OCI-M2 (cell line): ENCODE results near the gene IGFBP6.
A peak's percentile ranks its signal among the peaks of the same experiment; 100 is the strongest.
"Not testable (repeated sequence)": the region's sequence is repeated elsewhere in the genome, so short reads cannot be mapped to it uniquely, and the experiment has no call there.

Source experiments
- DNase-seq: peaks from one replicate; lab custom pipeline; 2025; ENCODE audit not compliant: unreplicated experiment; lab: John Stamatoyannopoulos, UW

IGFBP6 gene

DNA sequence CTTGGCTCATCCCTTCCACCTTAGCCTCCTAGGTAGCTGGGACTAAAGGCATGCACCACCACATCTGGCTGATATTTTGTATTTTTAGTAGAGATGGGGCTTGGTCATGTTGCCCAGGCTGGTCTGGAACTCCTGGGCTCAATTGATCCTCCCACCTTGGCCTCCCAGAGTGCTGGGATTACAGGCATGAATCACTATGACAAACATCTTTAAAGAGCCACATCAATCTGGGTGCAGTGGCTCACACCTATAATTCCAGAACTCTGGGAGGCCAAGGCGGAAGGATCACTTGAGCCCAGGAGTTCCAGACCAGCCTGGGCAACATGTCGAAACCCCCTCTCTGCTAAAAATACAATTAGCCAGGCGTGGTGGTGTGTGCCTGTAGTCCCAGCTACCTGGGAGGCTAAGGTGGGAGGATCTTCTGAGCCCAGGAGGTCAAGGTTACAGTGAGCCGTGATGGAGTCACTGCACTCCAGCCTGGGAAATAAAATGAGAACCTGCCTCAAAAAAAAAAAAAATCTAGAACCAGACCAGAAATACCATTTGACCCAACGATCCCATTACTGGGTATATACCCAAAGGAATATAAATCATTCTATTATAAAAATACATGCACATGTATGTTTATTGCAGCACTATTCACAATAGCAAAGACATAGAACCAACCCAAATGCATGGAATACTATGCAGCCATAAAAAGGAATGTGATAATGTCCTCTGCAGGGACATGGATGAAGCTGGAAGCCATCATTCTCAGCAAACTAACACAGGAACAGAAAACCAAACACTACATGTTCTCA, 2.5 kb upstream of the IGFBP6 start:
- not testable (repeated sequence) for DNase-seq

DNA sequence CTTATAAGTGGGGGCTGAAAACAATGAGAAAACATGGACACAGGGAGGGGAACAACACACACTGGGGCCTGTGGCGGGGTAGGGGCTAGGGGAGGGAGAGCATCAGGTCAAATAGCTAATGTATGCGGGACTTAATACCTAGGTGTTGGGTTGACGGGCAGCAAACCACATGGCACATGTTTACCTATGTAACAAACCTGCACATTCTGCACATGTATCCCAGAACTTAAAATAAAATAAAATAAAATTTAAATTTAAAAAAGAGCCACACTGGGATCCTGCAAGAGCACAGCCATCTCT, 1.9 kb upstream of the IGFBP6 start:
- DNase-seq: not testable (repeated sequence)

DNA sequence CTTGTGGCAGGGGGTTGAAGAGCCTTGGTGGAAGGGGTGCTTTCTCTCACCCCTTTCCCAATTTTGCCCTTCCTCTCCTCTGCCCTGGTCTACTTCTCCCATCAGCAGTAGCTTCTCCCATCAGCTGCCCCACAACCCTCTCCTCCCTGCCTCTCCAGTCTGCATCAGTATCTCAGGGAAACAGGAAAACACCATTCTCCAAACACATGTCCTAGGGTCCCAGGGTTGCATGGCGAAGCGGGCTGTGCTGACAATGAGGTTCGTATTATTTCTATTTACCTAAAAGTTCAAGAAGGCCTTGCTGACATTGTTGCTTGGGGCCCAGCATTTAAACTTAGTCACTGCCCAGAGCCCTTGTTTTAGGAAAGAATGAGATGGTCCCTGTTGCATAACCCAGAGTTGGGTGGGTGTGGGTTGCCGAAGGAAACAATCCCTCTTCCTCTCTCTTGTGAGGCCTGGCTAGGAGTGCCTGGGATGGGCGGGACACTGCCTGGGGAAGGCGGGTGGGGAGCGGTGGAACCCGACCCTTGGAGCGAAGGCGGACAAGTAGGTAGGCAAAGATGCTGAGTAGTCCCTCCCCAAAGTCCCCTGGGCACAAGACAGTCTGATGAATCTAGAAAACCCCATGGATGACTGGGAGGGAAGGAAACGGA, 1.3 kb upstream of the IGFBP6 start:
- no peak for DNase-seq

DNA sequence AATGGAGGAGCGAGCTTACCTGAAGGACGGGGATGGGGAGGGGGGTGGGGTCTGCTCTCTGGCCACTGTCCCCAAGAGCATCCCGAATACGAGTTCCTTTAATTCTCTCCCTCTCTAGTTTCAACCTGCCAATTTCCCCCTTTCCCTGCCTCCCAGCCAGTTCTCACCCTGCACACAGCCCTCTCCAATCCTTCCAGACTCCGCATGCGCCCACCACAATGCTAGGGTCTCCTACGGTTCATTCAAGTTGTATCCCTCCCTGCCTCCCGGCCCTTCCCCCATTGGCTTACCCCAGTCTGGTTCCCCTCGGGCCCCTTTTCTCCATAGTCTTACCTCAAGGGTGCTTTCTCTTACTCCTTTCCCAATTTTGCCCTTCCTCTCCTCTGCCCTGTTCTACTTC, 708 bp upstream of the IGFBP6 start:
- no peak for DNase-seq

DNA sequence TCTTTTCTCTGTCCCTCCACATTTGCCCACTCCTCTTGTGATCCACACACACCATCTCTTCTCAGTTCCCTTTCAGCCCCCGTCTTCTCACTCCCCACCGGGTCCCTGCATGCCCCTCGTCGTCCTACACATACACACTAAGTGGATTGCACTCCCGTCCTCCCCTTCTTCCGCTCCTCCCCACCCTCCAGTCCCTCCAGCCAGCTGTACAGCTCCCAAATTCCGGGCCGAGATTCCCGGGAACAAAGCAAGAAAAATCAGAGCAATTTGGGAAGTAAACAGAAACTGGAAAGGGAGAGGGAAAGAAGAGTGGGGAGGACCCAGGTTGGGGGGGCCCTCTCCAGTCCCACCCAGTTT, 282 bp upstream of the IGFBP6 start:
- DNase-seq: no peak

DNA sequence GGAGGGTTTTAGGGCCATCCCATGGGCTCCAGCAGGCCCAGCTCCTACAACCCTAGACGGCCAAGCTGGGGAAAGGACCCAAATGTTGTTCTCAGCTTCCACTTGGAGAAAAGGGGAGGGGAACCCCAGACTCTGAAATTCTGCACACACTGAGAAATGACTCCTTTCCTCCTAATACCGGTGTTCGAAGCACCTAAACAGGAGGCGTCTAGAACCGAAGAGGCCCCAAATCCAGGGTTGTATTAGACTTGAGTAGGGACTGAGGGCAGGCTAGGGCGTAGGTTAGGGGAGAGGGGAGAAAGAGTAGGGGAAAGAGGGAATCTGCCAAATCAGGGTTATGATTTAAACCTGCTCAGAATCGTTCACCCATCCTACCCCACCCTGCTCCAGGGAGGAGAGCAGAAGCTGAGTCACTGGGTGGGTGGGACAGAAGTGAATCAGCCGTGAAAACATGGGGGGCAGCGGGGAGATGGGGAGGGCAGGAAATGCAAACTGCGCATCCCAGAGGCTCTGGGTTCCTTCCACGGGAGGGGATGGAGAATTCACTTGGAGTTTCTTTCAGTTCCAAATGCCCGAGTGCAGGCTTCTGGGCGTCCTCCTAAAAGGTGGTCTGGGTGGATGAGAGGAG, 1.0 kb downstream of the IGFBP6 start:
- no peak for DNase-seq

DNA sequence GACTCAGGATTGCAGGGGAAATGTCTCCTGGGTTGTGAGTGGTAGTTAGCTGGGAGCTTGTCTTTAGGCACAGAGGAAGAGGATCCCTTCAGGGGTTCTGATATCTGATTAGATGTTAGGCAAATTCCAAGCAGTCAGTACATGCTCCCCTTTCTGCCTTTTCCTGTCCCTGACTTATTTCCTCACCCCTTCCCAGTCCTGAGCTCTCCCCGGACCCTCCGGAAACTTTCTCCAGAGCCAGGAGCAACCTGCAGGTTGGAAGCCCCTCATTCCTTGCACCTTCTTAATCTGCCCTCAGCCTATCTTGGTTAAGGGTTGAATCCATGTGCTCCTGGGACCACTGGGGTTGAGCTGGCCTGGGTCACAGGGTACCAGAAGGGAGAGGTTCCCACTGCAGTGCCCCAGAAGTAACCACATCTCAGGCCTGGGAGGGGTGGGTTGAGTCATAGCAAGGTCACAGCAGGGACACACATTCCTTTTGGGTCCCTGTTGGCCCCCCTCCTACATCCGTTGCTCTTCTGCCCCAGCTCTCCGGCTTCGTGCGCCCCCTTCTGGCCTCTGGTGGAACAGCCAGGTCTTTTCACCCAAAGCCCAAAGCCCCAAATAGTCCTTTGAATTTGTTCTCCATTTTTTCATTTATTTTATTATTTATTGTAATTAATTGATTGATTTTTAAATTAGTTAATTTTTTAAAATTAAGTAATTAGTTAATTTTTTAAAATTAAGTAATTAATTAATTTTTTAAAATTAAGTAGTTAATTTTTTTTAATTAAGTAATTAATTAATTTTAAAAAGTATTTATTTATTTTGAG, 1.8 kb downstream of the IGFBP6 start:
- DNase-seq: peak; percentile 18

DNA sequence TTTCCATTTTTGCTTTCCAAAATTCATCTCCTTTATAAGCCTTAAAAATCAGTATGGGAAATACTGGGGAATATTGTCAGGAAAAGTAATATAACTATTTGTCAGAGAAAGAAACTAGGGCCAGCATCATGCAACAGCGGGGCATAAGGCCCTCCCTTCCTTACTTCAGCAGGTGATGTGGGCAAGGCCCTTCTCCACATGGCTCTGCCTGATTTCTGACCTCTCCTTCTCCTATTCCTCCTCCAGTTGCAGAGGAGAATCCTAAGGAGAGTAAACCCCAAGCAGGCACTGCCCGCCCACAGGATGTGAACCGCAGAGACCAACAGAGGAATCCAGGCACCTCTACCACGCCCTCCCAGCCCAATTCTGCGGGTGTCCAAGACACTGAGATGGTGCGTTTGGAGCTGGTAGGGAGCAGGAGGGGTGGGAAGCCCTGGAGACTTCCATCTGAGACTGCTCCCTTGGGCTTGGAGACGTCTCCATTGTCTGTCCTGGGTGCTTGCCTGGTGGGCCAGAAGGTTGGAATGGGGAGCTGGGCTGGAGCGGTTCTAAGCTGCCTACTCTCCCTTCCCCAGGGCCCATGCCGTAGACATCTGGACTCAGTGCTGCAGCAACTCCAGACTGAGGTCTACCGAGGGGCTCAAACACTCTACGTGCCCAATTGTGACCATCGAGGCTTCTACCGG, 3.1 kb downstream of the IGFBP6 start:
- no peak for DNase-seq

DNA sequence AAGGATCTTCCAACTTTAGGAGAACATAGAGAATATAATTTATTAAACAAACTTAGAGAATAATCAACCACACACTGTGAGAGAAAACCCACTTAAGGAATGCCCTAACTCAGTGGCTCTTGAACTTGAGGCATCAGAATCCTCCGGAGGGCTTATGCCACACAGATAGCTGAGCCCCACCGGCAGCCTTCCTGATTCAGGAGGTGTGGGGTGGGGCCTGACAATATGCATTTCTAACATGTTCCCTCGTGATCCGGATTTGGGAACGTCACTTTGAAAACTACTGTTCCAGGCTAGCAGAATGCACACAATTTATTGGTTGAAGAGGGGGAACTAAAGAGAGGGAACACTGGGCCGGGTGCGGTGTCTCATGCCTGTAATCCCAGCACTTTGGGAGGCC, 3.8 kb downstream of the IGFBP6 start:
- DNase-seq: no peak

DNA sequence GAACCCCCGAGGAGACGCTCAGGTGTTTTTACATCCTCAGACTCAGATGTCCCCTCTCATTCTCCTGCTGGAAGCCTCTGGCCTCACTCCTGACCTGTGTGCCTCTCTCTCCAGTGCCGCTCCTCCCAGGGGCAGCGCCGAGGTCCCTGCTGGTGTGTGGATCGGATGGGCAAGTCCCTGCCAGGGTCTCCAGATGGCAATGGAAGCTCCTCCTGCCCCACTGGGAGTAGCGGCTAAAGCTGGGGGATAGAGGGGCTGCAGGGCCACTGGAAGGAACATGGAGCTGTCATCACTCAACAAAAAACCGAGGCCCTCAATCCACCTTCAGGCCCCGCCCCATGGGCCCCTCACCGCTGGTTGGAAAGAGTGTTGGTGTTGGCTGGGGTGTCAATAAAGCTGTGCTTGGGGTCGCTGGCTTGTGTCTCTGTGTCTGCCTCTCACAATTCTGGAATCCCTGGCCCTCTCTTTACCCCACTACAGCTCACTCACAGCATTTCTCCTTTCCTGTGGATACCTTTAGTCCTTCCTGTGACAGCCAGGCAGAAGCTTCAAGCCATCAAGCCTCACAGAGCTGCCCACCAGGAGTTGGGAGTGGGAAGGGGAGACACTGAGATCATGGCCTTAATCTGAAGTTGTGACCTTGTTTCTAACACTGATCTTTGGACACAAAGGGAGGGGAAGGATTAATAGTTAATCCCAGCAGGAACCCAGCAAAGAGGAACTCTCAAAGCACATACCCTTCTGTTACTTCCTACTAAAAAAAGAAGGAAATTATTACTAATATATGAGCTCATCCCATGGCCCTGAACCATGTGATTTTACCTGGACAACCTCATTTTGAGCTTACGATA, 4.7 kb downstream of the IGFBP6 start:
- DNase-seq: no peak

DNA sequence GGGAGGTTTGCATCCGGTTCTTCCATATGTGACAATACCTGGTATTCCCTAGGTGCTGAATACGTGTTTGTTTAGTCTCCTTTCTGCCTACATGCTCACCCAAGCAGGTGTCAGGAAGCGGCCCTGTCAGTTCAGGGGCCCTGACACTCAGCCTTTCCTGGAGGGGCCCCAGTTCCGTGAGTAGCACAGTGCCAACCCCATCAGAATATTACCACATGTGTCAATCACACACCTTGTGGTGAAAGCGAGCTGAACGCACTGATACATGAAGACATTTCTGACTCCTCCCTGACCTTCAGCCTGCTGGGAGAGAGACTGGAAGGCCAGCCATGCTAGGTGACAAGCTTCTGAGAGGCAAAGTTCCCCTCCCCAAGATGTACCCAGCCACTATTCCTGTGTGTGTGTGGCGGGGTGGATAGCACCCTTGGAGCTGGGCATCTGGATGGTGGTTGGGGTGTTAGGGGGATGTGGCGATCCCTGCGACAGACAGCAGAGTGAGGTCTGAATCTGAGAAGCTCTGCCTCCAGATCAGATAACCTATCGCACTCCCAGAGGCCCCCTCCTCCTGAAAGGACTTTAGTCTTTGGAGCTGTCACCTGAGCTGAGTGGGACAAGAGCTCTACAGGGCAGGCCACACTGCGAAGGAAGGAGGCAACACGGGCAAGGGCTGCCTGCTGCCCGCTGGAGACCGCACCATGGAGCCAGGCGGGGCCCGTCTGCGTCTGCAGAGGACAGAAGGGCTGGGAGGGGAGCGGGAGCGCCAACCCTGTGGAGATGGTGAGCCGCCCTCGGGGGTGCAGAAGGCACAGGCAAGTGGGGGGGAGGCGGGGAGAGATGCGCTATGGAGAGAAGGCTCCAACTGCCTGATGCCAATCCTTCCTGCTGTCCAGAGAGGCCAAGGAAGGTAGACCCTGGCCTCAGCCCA, 5.7 kb downstream of the IGFBP6 start, which contains the start of gene SOAT2:
Gene SOAT2, plus strand, starts transcription at position 604 of the 925 bp plus-strand sequence. Its CDS starts 92 bp downstream, at position 696.
- no peak for DNase-seq

DNA sequence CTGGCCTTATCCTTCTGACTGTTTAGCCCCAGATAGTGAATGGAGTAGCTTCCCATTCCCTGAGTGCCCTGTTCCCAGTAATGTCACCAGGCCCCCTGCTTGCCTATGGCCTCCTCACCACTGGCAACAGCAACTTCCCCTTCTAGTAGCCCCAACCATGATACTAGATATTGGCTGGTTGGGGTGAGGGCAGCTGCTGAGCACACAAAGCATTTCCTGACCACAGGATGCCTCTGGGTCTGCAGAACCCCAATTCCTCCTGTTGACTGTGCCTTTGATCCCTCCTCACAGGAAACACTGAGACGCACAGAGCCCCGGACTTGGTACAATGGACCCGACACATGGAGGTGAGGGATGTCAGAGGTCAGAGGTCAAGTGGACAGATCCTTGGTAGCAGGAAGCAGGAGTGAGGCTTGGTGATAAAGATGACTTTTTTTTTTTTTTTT, 6.4 kb downstream of the IGFBP6 start:
- no peak for DNase-seq

DNA sequence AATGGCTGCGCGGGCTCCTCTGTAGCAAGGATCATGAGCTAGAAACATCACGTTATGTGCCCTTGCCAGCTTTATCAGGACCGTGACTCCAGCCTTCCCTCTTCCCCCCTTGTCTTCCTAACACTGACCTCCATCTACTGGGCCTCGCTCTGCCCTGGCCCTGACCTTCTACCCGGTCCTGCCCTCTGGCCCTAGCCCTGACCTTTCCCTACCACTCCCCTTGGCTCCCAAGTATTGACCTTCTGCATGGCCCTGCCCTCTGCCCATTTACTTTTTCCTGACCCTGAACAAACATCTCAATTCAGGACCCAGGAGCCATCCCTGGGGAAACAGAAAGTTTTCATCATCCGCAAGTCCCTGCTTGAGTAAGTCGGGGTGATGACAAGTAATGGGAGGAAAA, 7.8 kb downstream of the IGFBP6 start:
- no peak for DNase-seq

DNA sequence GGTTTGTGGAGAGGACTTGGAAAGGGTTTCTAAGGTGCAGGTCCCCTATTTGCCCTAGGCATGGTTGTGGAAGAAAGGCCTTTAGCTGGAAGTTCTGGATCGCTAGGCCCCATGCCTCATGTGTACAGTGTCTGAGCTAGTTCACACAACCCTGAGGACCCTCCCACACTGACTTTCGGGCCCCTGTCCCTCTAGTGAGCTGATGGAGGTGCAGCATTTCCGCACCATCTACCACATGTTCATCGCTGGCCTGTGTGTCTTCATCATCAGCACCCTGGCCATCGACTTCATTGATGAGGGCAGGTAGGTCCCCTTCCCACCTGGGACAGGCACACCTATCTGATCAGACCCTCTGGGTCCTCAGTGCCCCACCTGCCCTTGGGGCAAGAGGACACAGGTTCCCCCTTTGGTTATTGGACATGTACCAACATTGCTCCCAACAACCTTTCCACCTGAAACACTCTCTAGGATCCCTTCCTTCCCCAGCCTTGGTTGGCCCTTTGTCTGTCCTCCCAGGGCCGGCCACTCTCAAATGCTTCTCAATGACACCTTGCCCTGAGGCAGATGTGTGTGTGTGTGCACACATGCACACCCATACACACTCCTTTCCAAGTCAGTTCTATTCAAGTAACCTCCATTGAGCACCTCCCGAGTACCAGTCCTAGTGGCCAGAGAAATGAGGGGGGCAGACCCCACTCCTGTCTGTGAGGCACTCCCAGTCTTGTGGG, 8.4 kb downstream of the IGFBP6 start:
- no peak for DNase-seq

DNA sequence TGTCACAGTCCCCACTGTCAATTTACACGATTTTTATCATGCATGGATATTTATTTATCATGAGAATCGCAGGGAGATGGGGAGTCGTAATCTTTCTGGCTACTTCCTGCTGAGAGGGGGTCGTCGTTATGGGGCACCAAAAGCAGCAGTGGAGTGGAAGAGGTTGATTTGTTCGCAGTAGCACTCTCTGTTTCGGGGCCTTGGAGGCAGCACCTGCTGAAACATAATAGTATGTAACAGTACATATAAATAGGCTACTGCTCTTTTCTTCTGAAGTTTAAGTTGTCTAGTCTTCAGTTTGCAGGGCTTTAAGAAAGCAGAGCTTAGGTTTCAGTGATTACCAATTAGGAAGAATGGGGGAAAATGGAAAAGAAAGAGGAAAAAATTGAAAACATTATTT, 9.7 kb downstream of the IGFBP6 start:
- DNase-seq: no peak

DNA sequence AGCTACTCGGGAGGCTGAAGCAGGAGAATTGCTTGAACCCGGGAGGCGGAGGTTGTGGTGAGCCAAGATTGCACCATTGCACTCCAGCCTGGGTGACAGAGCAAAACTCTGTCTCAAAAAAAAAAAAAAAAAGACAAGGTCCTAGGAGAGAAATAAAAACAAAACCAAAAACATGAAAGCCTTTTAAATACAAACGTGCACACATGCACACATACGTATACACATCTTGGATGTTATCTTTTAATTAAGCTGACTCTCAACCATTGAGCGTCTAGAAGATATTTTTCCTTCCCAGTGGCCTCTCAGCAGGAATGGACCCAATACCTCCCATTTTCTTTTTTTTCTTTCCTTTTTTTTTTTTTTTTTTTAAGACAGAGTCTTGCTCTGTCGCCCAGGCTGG, 15.0 kb downstream of the IGFBP6 start:
- not testable (repeated sequence) for DNase-seq

DNA sequence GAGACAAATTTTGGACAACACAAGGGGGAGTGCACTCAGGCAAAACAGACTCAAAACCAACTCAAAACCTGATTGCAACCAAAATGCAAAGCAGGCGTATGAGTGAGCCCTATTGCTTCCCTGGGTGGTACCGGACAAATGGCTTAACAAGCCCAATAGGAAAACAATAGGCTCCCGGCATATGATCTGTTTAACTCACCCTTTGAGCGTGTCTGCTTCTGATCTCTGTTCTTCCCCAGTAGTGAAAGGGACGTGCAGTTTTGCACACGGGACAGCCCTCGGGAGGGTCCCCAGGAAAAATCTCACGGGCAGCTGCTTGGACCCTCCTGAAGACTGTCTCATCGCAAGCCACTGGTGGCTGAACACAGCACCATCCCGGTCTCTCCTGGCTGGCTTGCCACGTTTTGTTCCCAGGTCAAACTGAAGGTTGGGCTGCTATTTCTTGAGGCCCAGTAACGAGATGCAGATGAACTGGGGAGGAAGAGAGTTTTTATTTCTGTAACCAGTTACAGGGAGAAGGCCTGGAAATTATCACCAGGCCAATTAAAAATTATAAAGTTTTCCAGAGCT, 15.8 kb downstream of the IGFBP6 start:
- DNase-seq: no peak

DNA sequence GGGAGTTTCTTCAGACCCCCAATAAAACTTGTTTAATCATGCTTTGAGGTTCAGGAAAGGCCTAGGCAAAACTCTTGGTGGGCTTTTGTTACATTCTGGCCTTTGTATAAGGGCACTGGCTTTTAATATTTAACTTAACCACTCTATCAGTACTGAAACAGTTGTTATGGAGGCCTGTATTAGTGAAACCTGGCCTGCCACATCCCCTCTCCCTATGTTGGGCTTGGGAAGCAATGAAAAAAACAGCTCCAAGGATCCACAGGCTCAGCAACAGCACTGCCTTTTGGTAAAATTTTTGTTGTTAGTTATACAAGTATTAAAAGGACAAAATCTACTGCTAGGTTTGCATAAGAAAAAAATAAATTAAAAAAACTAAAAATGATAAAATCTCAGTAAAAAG, 16.5 kb downstream of the IGFBP6 start:
- no peak for DNase-seq
